H1 (cell line): ENCODE data around the gene SLC19A1. TPM values are rescaled to one million over a fixed set of nuclear protein-coding genes. Genes with fewer than 3 reads are reported as not detected.

Experiments
- RAD21 ChIP-seq, 2 experiments: IDR thresholded peaks in 1 of 2; conservative IDR thresholded peaks in 1 of 2; 2 replicates each; pipeline ENCODE4 v1.6.1; 2011; ENCODE audit warnings: low read depth in 2 of 2, low read length in 2 of 2, improper control_type of control experiment in 1 of 2, inconsistent platforms in 1 of 2, mild to moderate bottlenecking in 1 of 2, moderate library complexity in 1 of 2
- RFX5 ChIP-seq: IDR thresholded peaks from 2 replicates; pipeline ENCODE4 v1.6.1; 2011; ENCODE audit warnings: low read depth, low read length, improper control_type of control experiment, borderline replicate concordance
- RXRA ChIP-seq: IDR thresholded peaks from 2 replicates; pipeline ENCODE4 v1.6.1; 2011; ENCODE audit warnings: low read depth, mild to moderate bottlenecking, low read length, moderate library complexity; ENCODE audit not compliant: insufficient read depth
- polyA plus RNA-seq, 7 experiments: library from polyadenylated mRNA; depleted of rRNA in 3 of 7; stranded (reverse) in 5 of 7; unstranded in 2 of 7; fragments of >200 nt in 5 of 7; fragments of 200-250 nt in 2 of 7; gene quantifications; 1 replicate in 5 of 7; 2 replicates in 1 of 7; 4 replicates in 1 of 7; pipeline versions ENCODE4 v1.2.1 to v1.2.3, GENCODE V29; 2011 to 2013; ENCODE audit warnings: missing spikeins in 2 of 7, mixed read lengths in 2 of 7
- total RNA-seq: library from RNA; stranded (reverse); fragmentation: NEBNext Ultra II Directional; extraction: Animal tissue kit (Norgen Biotek cat#: 25700); gene quantifications from 2 replicates; pipeline ENCODE4 v1.2.1, GENCODE V29; 2021
- TF ChIP-seq, protein P1 (sequence below), 3 experiments: IDR thresholded peaks; 1 replicate in 2 of 3; 2 replicates in 1 of 3; pipeline versions ENCODE4 v1.5.1 to v1.6.1; 2011; ENCODE audit warnings: low read length in 3 of 3, mild to moderate bottlenecking in 3 of 3, inconsistent platforms in 2 of 3, low read depth in 1 of 3, moderate library complexity in 1 of 3; ENCODE audit not compliant: insufficient read depth in 1 of 3; ENCODE audit errors: control extremely low read depth in 1 of 3

The SLC19A1 gene
- total and polyA plus RNA-seq, 2 of the 8 experiments (the other 6 are each of a cell fraction or from before 2014, with no cell fraction given), result 31.6 to 43.8 TPM

DNA sequence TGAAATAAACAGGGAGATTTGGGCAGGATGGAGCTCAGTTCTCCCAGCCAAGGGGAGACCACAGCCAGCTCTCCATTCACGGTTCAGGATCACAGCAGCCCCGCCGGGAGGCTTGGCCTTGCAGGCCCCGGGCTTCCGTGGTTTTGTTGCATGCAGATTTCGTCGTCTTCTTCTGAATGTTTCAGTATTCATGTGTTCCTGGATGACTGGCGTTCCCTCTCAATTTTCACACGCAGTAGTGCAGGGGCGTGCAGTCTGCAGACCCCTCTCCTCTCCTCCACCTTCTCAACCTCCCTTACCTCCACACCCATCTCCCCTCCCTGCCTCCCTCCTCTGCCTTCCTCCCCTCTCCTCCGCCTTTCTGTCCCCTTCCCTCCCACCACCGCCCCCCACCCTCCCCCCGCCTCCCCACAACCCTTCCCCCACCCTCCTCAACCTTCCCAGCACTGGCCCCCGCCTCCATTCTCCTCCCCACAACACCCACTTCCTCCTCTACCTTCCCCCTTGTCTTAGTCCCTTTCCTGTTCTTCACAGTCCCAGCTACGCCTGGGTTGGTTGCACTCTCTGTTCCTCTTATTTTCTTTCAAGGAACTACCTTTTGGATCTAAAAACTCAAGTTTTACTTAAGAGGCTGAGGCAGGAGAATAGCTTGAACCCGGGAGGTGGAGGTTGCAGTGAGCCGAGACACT is 8.4 kb upstream of the SLC19A1 start (continued):
- TF ChIP-seq RAD21 (IDR thresholded peaks at IDR 0.05 in 1 of 2, conservative IDR thresholded peaks at IDR 0.05 in 1 of 2; ENCODE audit: low read depth in 2 of 2, low read length in 2 of 2) (no peak), RXRA (no peak), RFX5 (no peak)
- TF ChIP-seq, protein P1, sequence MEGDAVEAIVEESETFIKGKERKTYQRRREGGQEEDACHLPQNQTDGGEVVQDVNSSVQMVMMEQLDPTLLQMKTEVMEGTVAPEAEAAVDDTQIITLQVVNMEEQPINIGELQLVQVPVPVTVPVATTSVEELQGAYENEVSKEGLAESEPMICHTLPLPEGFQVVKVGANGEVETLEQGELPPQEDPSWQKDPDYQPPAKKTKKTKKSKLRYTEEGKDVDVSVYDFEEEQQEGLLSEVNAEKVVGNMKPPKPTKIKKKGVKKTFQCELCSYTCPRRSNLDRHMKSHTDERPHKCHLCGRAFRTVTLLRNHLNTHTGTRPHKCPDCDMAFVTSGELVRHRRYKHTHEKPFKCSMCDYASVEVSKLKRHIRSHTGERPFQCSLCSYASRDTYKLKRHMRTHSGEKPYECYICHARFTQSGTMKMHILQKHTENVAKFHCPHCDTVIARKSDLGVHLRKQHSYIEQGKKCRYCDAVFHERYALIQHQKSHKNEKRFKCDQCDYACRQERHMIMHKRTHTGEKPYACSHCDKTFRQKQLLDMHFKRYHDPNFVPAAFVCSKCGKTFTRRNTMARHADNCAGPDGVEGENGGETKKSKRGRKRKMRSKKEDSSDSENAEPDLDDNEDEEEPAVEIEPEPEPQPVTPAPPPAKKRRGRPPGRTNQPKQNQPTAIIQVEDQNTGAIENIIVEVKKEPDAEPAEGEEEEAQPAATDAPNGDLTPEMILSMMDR (IDR thresholded peaks at IDR 0.05; ENCODE audit: control extremely low read depth in 1 of 3, insufficient read depth in 1 of 3, low read depth in 1 of 3, low read length in 3 of 3), result no peak
